Measurements from ENCODE around the gene IRS2. TPM values are rescaled to one million over a fixed set of nuclear protein-coding genes. Genes with fewer than 3 reads are reported as not detected.

Gene IRS2
- total RNA-seq, 1 experiment from 2014 or later: not detected

GRCh38 chr13:109769921-109770320, 16.5 kb downstream of the IRS2 start:
- Histone ChIP-seq H3K9me3 (ENCODE audit: low read length) (no peaks in the 10 kb centered on the region), H2AFZ (ENCODE audit: low read length) (no peak overlapping the region), H3K4me1 (ENCODE audit: low read length) (no peaks in the 10 kb centered on the region), H3K79me2 (ENCODE audit: low read length) (no peaks in the 10 kb centered on the region), H3K36me3 (ENCODE audit: insufficient read depth, low read length) (no peaks in the 10 kb centered on the region), H3K4me3 (ENCODE audit: low read length) (no peak overlapping the region), H3K9me2 (replicated peaks; ENCODE audit: insufficient read depth, low read length) (no peaks in the 10 kb centered on the region), H3K9ac (ENCODE audit: low read length) (no peak overlapping the region), H3K27ac (ENCODE audit: low read length) (no peak overlapping the region), H4K20me1 (ENCODE audit: insufficient read depth, low read depth, low read length) (no peaks in the 10 kb centered on the region), H3K27me3 (ENCODE audit: low read length) (no peaks in the 10 kb centered on the region), H3K4me2 (ENCODE audit: low read depth, low read length, poor library complexity, severe bottlenecking) (no peak overlapping the region)
- DNase-seq: no peak

- Histone ChIP-seq H3K9me2 (replicated peaks; ENCODE audit: insufficient read depth, low read length) (no peaks in the 10 kb centered on the region), H3K4me2 (ENCODE audit: low read depth, low read length, poor library complexity, severe bottlenecking) (no peak overlapping the region), H3K27ac (ENCODE audit: low read length) (no peak overlapping the region), H3K36me3 (ENCODE audit: insufficient read depth, low read length) (no peaks in the 10 kb centered on the region), H4K20me1 (ENCODE audit: insufficient read depth, low read depth, low read length) (no peaks in the 10 kb centered on the region), H2AFZ (ENCODE audit: low read length) (no peak overlapping the region), H3K27me3 (ENCODE audit: low read length) (no peaks in the 10 kb centered on the region), H3K4me3 (ENCODE audit: low read length) (no peak overlapping the region), H3K9me3 (ENCODE audit: low read length) (no peaks in the 10 kb centered on the region), H3K79me2 (ENCODE audit: low read length) (no peaks in the 10 kb centered on the region), H3K9ac (ENCODE audit: low read length) (no peak overlapping the region), H3K4me1 (ENCODE audit: low read length) (no peaks in the 10 kb centered on the region)
- no peak for DNase-seq
Observed at GRCh38 chr13:109769275-109769674, 17.1 kb downstream of the IRS2 start.

- H3K27me3 ChIP-seq (ENCODE audit: low read length): no peaks in the 10 kb centered on the region
- H3K4me2 ChIP-seq (ENCODE audit: low read depth, low read length, poor library complexity, severe bottlenecking): no peak overlapping the region
- no peak overlapping the region for H3K9ac ChIP-seq (ENCODE audit: low read length)
- H3K36me3 ChIP-seq (ENCODE audit: insufficient read depth, low read length): no peaks in the 10 kb centered on the region
- no peaks in the 10 kb centered on the region for H4K20me1 ChIP-seq (ENCODE audit: insufficient read depth, low read depth, low read length)
- DNase-seq: no peak
- H3K4me1 ChIP-seq (ENCODE audit: low read length): no peaks in the 10 kb centered on the region
- H2AFZ ChIP-seq (ENCODE audit: low read length): no peak overlapping the region
- no peak overlapping the region for H3K27ac ChIP-seq (ENCODE audit: low read length)
- H3K79me2 ChIP-seq (ENCODE audit: low read length): no peaks in the 10 kb centered on the region
- H3K4me3 ChIP-seq (ENCODE audit: low read length): no peak overlapping the region
- no peaks in the 10 kb centered on the region for H3K9me2 ChIP-seq (replicated peaks; ENCODE audit: insufficient read depth, low read length)
- no peaks in the 10 kb centered on the region for H3K9me3 ChIP-seq (ENCODE audit: low read length)
Observed at GRCh38 chr13:109768616-109769015, 17.8 kb downstream of the IRS2 start.

GRCh38 chr13:109768176-109768575, 18.2 kb downstream of the IRS2 start:
- Histone ChIP-seq H3K36me3 (ENCODE audit: insufficient read depth, low read length) (no peaks in the 10 kb centered on the region), H3K27me3 (ENCODE audit: low read length) (no peaks in the 10 kb centered on the region), H3K9me3 (ENCODE audit: low read length) (no peaks in the 10 kb centered on the region), H3K4me2 (ENCODE audit: low read depth, low read length, poor library complexity, severe bottlenecking) (no peak overlapping the region), H3K9me2 (replicated peaks; ENCODE audit: insufficient read depth, low read length) (no peaks in the 10 kb centered on the region), H3K79me2 (ENCODE audit: low read length) (no peaks in the 10 kb centered on the region), H3K4me1 (ENCODE audit: low read length) (no peaks in the 10 kb centered on the region), H4K20me1 (ENCODE audit: insufficient read depth, low read depth, low read length) (no peaks in the 10 kb centered on the region), H3K4me3 (ENCODE audit: low read length) (no peak overlapping the region), H3K27ac (ENCODE audit: low read length) (no peak overlapping the region), H2AFZ (ENCODE audit: low read length) (no peak overlapping the region), H3K9ac (ENCODE audit: low read length) (no peak overlapping the region)
- no peak for DNase-seq

GRCh38 chr13:109767023-109767422, 19.4 kb downstream of the IRS2 start:
- Histone ChIP-seq H4K20me1 (ENCODE audit: insufficient read depth, low read depth, low read length) (no peaks in the 10 kb centered on the region), H3K9me2 (replicated peaks; ENCODE audit: insufficient read depth, low read length) (no peaks in the 10 kb centered on the region), H3K27ac (ENCODE audit: low read length) (no peak overlapping the region), H3K36me3 (ENCODE audit: insufficient read depth, low read length) (no peaks in the 10 kb centered on the region), H3K4me1 (ENCODE audit: low read length) (peaks cover 6% of the 10 kb centered on the region; the same call in 1 of the 2 replicates), H3K9me3 (ENCODE audit: low read length) (no peaks in the 10 kb centered on the region), H3K9ac (ENCODE audit: low read length) (no peak overlapping the region), H3K79me2 (ENCODE audit: low read length) (no peaks in the 10 kb centered on the region), H3K27me3 (ENCODE audit: low read length) (no peaks in the 10 kb centered on the region), H2AFZ (ENCODE audit: low read length) (no peak overlapping the region), H3K4me2 (ENCODE audit: low read depth, low read length, poor library complexity, severe bottlenecking) (no peak overlapping the region), H3K4me3 (ENCODE audit: low read length) (no peak overlapping the region)
- no peak for DNase-seq

GRCh38 chr13:109764470-109765291, 21.7 kb downstream of the IRS2 start:
- H2AFZ ChIP-seq (ENCODE audit: low read length): no peak overlapping the region
- 0 out of 2 replicates have a peak, but pooled peaks cover 3% of the 10 kb centered on the region for H3K27me3 ChIP-seq (ENCODE audit: low read length)
- H3K4me3 ChIP-seq (ENCODE audit: low read length): no peak overlapping the region
- H3K9me2 ChIP-seq (replicated peaks; ENCODE audit: insufficient read depth, low read length): no peaks in the 10 kb centered on the region
- no peak overlapping the region for H3K4me2 ChIP-seq (ENCODE audit: low read depth, low read length, poor library complexity, severe bottlenecking)
- H3K36me3 ChIP-seq (ENCODE audit: insufficient read depth, low read length): no peaks in the 10 kb centered on the region
- DNase-seq: no peak
- H3K27ac ChIP-seq (ENCODE audit: low read length): no peak overlapping the region
- no peaks in the 10 kb centered on the region for H3K79me2 ChIP-seq (ENCODE audit: low read length)
- no peaks in the 10 kb centered on the region for H4K20me1 ChIP-seq (ENCODE audit: insufficient read depth, low read depth, low read length)
- peaks cover 6% of the 10 kb centered on the region; the same call in 1 of the 2 replicates for H3K4me1 ChIP-seq (ENCODE audit: low read length)
- no peaks in the 10 kb centered on the region for H3K9me3 ChIP-seq (ENCODE audit: low read length)
- no peak overlapping the region for H3K9ac ChIP-seq (ENCODE audit: low read length)

GRCh38 chr13:109764045-109764444, 22.3 kb downstream of the IRS2 start:
- H3K27ac ChIP-seq (ENCODE audit: low read length): no peak overlapping the region
- H3K4me3 ChIP-seq (ENCODE audit: low read length): no peak overlapping the region
- DNase-seq: no peak
- no peaks in the 10 kb centered on the region for H3K79me2 ChIP-seq (ENCODE audit: low read length)
- no peaks in the 10 kb centered on the region for H4K20me1 ChIP-seq (ENCODE audit: insufficient read depth, low read depth, low read length)
- no peak overlapping the region for H3K9ac ChIP-seq (ENCODE audit: low read length)
- H3K4me1 ChIP-seq (ENCODE audit: low read length): peaks cover 6% of the 10 kb centered on the region; the same call in 1 of the 2 replicates
- H2AFZ ChIP-seq (ENCODE audit: low read length): no peak overlapping the region
- H3K27me3 ChIP-seq (ENCODE audit: low read length): 0 out of 2 replicates have a peak, but pooled peaks cover 3% of the 10 kb centered on the region
- no peaks in the 10 kb centered on the region for H3K9me2 ChIP-seq (replicated peaks; ENCODE audit: insufficient read depth, low read length)
- H3K36me3 ChIP-seq (ENCODE audit: insufficient read depth, low read length): no peaks in the 10 kb centered on the region
- H3K4me2 ChIP-seq (ENCODE audit: low read depth, low read length, poor library complexity, severe bottlenecking): no peak overlapping the region
- no peaks in the 10 kb centered on the region for H3K9me3 ChIP-seq (ENCODE audit: low read length)

GRCh38 chr13:109762791-109763190, 23.6 kb downstream of the IRS2 start:
- no peak for DNase-seq
- no peaks in the 10 kb centered on the region for H3K36me3 ChIP-seq (ENCODE audit: insufficient read depth, low read length)
- no peaks in the 10 kb centered on the region for H4K20me1 ChIP-seq (ENCODE audit: insufficient read depth, low read depth, low read length)
- H3K27me3 ChIP-seq (ENCODE audit: low read length): 0 out of 2 replicates have a peak, but pooled peaks cover 3% of the 10 kb centered on the region
- H3K27ac ChIP-seq (ENCODE audit: low read length): no peak overlapping the region
- peaks cover 6% of the 10 kb centered on the region; the same call in 1 of the 2 replicates for H3K4me1 ChIP-seq (ENCODE audit: low read length)
- no peaks in the 10 kb centered on the region for H3K79me2 ChIP-seq (ENCODE audit: low read length)
- no peak overlapping the region for H2AFZ ChIP-seq (ENCODE audit: low read length)
- no peaks in the 10 kb centered on the region for H3K9me2 ChIP-seq (replicated peaks; ENCODE audit: insufficient read depth, low read length)
- H3K4me3 ChIP-seq (ENCODE audit: low read length): no peak overlapping the region
- no peaks in the 10 kb centered on the region for H3K9me3 ChIP-seq (ENCODE audit: low read length)
- H3K9ac ChIP-seq (ENCODE audit: low read length): no peak overlapping the region
- H3K4me2 ChIP-seq (ENCODE audit: low read depth, low read length, poor library complexity, severe bottlenecking): no peak overlapping the region

All from Karpas-422 (cell line).